ENCODE results near the gene TEX19.

The TEX19 gene

DNA sequence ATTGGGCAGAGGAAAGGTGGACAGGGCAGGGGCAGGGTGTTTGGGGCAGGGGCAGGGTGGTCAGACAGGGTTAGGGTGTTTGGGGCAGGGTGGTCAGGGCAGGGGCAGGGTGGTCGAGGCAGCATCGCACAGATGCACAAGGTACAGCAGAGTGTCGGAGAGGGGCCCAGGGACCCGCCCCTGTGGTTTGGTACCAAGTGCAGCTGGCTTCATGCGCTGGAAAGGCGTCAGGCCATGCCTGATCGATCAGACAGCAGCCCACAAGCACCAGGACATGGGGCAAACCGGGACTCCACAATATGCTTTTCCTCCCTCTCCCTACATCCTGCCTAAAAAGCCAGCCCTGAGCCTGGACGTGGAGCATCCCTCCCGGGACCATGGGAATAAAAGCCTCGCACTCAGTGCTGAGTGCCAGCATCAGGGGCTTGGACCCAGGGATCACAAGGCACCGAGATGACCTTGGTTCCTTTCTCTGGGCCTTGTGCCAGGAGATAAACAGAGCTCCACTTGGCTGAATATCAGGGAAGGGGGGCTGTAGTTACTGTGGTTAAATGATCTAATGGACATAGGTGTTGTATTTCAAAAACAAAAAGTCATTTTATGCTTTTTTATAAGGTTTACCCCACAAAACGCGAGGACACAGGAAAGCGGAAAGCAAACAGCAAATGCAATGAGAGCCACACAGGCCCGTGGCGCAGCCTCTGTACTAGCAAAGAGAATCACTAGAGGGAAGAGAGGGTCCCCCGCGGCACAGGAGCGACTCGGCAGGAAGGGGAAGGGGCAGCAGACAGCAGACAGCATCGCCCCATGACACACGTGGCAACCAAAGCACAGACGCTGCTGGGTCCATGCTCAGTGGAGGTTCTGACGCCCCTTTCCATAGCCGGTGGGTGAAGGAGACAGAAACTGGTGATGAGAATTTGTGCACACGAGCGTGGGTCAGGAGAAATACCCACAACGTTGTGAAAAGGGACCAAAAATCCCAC lies 53.8 kb downstream of the TEX19 start:
- no peak for DNase-seq

Data from cortex of kidney (tissue), 1 donor.